Peyer's patch (tissue), 4 donors: Measurements from ENCODE around the gene HCFC1R1. TPM values are rescaled to one million over a fixed set of nuclear protein-coding genes. Genes with fewer than 3 reads are reported as not detected.

Experiments
- DNase-seq, 3 donors: peaks; one replicate each; pipeline ENCODE4 v3.0.0-alpha.2; 2017 to 2019
- H3K27ac ChIP-seq, 4 donors: fragments of 200-600 bp; sonication (generic); one replicate each; pipeline ENCODE4 v1.5.1; 2016 to 2019
- H3K27me3 ChIP-seq, 2 donors: fragments of 200-600 bp; sonication (generic); one replicate each; pipeline ENCODE4 v1.5.1; 2019
- H3K36me3 ChIP-seq, 3 donors: fragments of 200-600 bp; sonication (generic); one replicate each; pipeline ENCODE4 v1.5.1; 2016 to 2019
- H3K4me1 ChIP-seq, 4 donors: fragments of 200-600 bp; sonication (generic); one replicate each; pipeline ENCODE4 v1.5.1; 2016 to 2019
- H3K4me3 ChIP-seq, 4 donors: fragments of 200-600 bp; sonication (generic); 1 replicate in 3 of 4; 2 replicates in 1 of 4; pipeline ENCODE4 v1.5.1; 2016 to 2019; ENCODE audit warnings: mild to moderate bottlenecking in 1 of 4
- H3K9me3 ChIP-seq, 4 donors: fragments of 200-600 bp; sonication (generic); one replicate each; pipeline ENCODE4 v1.5.1; 2016 to 2019; ENCODE audit warnings: mild to moderate bottlenecking in 1 of 4
- POLR2A ChIP-seq, 2 donors: fragments of 450-650 bp; IDR thresholded peaks; one replicate each; pipeline ENCODE4 v1.5.1; 2017; ENCODE audit warnings: antibody characterized with exemption in 2 of 2, mild to moderate bottlenecking in 2 of 2, moderate library complexity in 2 of 2
- total RNA-seq, 4 donors: library from RNA; depleted of rRNA; stranded (reverse); fragments of >200 nt; gene quantifications; one replicate each; pipeline ENCODE4 v1.1.0, GENCODE V29; 2016
- TF ChIP-seq, protein P1 (sequence below), 6 experiments: fragments of 450-650 bp in 4 of 6; fragments of 200-600 bp in 2 of 6; sonication (generic) in 1 of 6; IDR thresholded peaks; one replicate each; pipeline ENCODE4 v1.5.1; 2017 to 2019; ENCODE audit warnings: antibody characterized with exemption in 6 of 6, mild to moderate bottlenecking in 3 of 6, moderate library complexity in 1 of 6

The HCFC1R1 gene
- total RNA-seq, 4 donors from 2014 or later, result 14.0 to 38.0 (median 34.1) TPM

DNA sequence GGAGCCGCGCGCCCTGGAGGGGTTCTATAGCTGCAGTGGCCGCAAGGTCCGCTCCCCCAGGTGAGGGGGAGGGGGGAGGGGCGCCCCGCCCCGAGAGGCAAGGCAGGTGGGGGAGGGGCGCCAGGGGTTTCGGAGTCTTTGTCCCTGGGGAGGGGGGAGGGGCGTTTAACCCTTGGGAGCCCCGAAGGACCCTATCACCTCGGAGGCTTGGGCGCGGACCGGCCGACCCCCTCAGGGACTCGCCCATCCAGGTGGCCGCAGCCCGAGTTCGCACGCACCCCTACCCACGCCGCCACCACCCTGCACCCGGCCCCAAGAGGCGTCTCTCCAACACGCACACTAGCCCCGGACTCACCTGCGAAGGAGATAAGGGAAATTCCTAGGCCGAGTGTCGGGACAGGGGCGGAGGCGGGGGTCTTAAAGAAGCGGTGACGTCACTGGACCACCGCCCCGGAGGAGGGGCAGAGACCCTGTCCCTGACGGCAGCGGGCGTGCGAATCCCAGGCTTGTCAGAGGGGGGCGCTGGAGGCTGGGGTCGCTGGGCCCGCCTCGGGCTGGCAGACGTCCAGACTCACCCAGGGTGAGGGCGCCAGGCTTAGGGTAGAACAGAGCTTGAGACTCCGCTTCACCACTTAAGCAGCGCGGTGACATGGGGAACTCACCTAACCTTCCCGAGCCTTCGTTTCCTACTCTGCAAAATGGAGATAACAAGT lies 5.8 kb downstream of the HCFC1R1 start, which contains the start of gene CLDN6:
Gene CLDN6, minus strand, starts transcription at position 390 of the 713 bp plus-strand sequence. CDS start 2,162 bp downstream, outside the sequence.
- Histone ChIP-seq H3K4me1 (peaks cover 5 to 34% (median 23%) of the 10 kb centered on the region in 4 donors), H3K9me3 (no peaks in the 10 kb centered on the region), H3K27me3 (no peaks in the 10 kb centered on the region), H3K36me3 (no peaks in the 10 kb centered on the region), H3K27ac (no peak within 1 kb of the TSS), H3K4me3 (no peak within 1 kb of the TSS)
- TF ChIP-seq, protein P1, sequence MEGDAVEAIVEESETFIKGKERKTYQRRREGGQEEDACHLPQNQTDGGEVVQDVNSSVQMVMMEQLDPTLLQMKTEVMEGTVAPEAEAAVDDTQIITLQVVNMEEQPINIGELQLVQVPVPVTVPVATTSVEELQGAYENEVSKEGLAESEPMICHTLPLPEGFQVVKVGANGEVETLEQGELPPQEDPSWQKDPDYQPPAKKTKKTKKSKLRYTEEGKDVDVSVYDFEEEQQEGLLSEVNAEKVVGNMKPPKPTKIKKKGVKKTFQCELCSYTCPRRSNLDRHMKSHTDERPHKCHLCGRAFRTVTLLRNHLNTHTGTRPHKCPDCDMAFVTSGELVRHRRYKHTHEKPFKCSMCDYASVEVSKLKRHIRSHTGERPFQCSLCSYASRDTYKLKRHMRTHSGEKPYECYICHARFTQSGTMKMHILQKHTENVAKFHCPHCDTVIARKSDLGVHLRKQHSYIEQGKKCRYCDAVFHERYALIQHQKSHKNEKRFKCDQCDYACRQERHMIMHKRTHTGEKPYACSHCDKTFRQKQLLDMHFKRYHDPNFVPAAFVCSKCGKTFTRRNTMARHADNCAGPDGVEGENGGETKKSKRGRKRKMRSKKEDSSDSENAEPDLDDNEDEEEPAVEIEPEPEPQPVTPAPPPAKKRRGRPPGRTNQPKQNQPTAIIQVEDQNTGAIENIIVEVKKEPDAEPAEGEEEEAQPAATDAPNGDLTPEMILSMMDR (IDR thresholded peaks at IDR 0.05), result peak in 2 of 6 experiments; percentile 13 to 15
- TF ChIP-seq POLR2A (IDR thresholded peaks at IDR 0.05), result no peak
- no peak for DNase-seq

DNA sequence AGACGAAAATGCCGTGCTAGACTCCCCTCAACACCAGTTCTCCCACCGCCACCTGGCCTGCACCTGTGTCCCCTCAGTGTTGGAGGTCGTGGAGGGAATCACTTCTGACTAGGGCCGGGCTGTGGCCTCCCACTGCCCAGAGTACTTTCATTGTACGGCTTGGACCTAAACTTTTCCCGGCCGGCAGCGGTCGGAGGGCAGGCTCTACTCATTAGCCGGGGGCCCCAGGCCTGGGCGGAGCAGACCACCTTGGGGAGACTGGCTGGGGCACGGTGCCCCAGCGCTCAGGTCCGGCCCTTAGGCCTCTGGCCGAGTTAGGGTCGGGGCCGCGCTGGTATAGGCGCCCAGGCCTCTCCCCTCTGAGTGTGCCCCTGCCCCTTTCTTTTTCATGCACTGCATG lies 6.4 kb downstream of the HCFC1R1 start:
- no peaks in the 10 kb centered on the region for H3K27me3 ChIP-seq
- no peaks in the 10 kb centered on the region for H3K9me3 ChIP-seq
- H3K27ac ChIP-seq, result no peak overlapping the region
- H3K4me1 ChIP-seq, result peaks cover 0 to 28% (median 17%) of the 10 kb centered on the region in 4 donors
- no peak for DNase-seq
- H3K4me3 ChIP-seq, result no peak overlapping the region
- H3K36me3 ChIP-seq, result no peaks in the 10 kb centered on the region
- TF ChIP-seq, protein P1 (IDR thresholded peaks at IDR 0.05), result no peak
- TF ChIP-seq POLR2A (IDR thresholded peaks at IDR 0.05), result no peak

DNA sequence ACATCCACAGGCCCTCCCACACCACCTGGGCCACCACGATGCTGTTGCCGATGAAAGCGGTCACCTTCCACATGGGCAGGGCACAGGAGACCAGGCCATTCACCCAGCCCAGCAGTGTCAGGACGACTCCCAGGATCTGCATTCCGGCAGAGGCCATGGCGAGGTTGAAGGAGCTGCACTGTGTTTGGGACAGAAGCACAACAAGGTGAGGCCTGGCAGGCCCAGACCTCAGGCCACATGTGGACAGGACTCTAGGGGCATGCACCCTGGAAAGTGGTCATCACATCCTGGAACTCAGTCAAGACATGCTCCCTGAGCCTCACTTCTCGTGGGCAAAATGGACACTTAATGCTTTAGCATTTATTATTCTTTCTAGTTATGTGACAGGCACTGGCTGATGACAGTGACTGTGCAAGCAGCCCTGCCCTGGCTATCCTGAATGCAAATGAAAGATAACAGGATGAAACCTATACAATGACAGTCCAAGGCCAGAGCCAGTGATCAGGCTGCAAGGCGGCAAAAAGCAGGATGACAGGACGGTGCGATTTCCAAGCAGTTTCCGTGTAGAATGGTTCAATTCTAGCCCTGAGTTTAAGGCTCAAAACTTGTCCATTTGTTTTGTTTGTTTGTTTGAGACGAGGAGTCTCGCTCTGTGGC lies 7.7 kb downstream of the HCFC1R1 start:
- Histone ChIP-seq H3K27ac (no peak overlapping the region), H3K36me3 (no peaks in the 10 kb centered on the region), H3K9me3 (no peaks in the 10 kb centered on the region), H3K4me1 (peaks cover 0 to 15% (median 7%) of the 10 kb centered on the region in 4 donors), H3K27me3 (no peaks in the 10 kb centered on the region), H3K4me3 (no peak overlapping the region)
- TF ChIP-seq, protein P1 (IDR thresholded peaks at IDR 0.05), result no peak
- TF ChIP-seq POLR2A (IDR thresholded peaks at IDR 0.05), result no peak
- DNase-seq, result no peak

DNA sequence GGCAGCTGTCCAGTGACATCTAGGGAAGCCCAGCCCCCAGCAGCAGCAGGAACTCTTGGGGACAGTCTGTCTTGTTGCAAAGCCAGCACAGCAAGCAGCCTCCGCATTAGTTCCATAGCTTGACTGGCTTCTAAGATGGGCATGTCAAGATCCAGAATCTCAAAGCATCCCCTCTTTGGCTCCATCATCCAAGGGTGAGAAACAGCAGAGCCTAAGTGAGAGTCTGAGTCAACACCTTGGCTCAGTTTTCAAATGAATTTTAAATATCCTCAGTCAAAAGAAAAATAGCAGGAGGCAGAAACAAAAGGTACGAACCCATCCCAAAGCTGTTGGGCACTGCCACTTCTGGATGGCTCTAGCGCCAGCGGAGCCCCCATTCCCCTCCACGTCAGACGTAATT lies 8.8 kb downstream of the HCFC1R1 start:
- Histone ChIP-seq H3K27me3 (no peaks in the 10 kb centered on the region), H3K27ac (no peak overlapping the region), H3K4me1 (peaks cover 0 to 12% (median 6%) of the 10 kb centered on the region in 4 donors)

DNA sequence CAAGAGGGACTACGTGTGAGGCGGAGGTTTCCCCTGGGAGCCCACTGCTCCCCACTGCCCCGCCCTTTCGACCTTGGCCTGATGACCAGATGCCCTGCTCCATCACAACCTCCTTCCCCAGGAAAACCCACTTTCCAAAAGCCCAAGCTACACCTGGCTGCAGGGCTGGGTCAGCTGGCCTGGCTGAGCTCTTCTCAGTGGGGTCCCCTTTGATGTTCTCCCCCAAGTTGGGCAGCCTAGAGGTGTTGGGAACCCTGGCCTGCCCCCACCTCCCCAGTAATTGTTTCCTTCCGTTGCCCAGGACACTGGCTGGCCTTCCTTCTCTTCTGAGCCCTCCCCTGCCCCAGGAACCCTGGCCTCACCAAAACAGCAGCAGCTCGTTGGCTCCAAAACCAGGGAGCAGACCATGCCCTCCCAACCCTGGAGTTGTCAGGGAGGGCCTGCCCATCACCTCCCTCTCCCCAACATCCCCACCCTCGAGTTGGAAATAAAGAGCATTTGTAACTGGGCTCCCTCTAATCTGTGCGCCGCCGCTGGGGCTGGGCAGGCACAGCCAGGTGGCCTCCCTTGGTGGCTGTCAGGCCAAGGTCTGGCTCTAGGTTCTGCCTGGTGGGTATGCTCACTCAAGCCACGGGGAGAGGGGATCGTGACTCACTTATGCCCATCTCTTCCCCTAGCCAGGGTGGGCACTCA lies 9.6 kb downstream of the HCFC1R1 start:
- Histone ChIP-seq H3K36me3 (no peaks in the 10 kb centered on the region), H3K27ac (no peak overlapping the region), H3K4me3 (no peak overlapping the region), H3K4me1 (peaks cover 0 to 6% (median 0%) of the 10 kb centered on the region in 4 donors), H3K9me3 (no peaks in the 10 kb centered on the region), H3K27me3 (no peaks in the 10 kb centered on the region)
- no peak for TF ChIP-seq POLR2A (IDR thresholded peaks at IDR 0.05)
- TF ChIP-seq, protein P1 (IDR thresholded peaks at IDR 0.05), result no peak
- DNase-seq, result no peak

More for the DNA sequence above, 8.8 kb downstream of the HCFC1R1 start:
- no peaks in the 10 kb centered on the region for H3K9me3 ChIP-seq
- H3K4me3 ChIP-seq, result no peak overlapping the region
- H3K36me3 ChIP-seq, result no peaks in the 10 kb centered on the region
- TF ChIP-seq, protein P1 (IDR thresholded peaks at IDR 0.05), result no peak
- TF ChIP-seq POLR2A (IDR thresholded peaks at IDR 0.05), result no peak
- no peak for DNase-seq
